GM18511 (cell line): ENCODE data around the gene TRPM4.
"Not testable (repeated sequence)": the region's sequence is repeated elsewhere in the genome, so short reads cannot be mapped to it uniquely, and the experiment has no call there.

ENCODE experiments used
- ATAC-seq: cut with Tn5 transposase; IDR thresholded peaks from one replicate; pipeline ENCODE4 v1.9.1; 2021; ENCODE audit warnings: mild to moderate bottlenecking, moderate library complexity; ENCODE audit not compliant: unreplicated experiment

Gene TRPM4

GRCh38 chr19:49186108-49186507 lies 28.5 kb downstream of the TRPM4 start:
- ATAC-seq: no peak

DNA sequence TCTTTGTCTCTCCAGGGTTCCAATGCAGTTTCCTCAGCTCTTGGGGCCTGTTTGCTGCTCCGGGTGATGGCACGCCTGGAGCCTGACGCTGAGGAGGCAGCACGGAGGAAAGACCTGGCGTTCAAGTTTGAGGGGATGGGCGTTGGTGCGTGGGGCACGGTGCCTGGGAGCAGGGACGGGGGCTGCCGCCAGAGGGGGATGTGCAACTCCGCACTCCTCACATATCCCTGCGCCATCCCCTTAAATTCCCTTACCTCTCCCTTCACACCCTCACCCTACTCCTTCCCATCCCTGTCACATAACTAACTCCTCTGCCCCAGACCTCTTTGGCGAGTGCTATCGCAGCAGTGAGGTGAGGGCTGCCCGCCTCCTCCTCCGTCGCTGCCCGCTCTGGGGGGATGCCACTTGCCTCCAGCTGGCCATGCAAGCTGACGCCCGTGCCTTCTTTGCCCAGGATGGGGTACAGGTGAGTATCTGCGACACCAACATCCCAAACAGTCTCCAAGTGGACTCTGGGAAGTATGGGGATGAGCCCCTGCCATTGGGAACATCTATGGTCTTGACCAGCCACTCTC lies 31.1 kb downstream of the TRPM4 start:
- no peak for ATAC-seq

DNA sequence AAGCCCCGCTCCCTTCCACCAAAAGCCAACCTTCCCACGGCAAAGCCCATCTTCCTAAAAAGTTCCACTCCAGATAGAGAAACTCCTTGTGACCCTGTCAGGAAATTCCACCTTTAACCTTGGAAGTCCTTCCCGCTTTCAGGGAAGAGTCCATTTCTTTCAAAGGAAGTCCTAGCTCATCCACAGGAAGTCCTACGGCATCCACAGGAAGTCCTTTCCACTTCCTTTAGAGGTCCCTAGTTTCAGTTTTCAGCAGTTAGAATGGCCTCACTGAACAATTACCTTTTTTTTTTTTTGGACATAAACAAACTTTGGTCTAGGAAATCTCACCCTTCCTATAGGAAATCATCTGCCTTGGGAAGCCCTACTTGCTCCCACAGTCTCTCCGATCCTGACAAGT lies 31.7 kb downstream of the TRPM4 start:
- ATAC-seq: no peak

DNA sequence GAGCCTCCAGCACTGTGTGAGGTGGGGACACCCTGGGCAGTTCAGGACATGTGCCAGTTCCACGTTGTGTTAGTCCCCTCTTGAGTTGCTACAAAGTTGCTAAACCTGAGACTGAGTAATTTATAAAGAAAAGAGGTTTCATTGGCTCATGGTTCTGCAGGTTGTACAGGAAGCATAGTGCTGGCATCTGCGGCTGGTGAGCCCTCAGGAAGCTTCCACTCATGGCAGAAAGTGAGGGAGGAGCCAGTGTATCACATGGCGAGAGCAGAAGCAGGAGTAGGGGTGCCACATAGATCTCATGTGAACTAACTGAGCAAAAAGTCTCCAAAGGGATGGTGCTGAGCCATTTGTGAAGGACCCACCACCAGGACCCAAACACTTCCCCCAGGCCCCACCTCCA lies 33.2 kb downstream of the TRPM4 start:
- ATAC-seq: no peak

DNA sequence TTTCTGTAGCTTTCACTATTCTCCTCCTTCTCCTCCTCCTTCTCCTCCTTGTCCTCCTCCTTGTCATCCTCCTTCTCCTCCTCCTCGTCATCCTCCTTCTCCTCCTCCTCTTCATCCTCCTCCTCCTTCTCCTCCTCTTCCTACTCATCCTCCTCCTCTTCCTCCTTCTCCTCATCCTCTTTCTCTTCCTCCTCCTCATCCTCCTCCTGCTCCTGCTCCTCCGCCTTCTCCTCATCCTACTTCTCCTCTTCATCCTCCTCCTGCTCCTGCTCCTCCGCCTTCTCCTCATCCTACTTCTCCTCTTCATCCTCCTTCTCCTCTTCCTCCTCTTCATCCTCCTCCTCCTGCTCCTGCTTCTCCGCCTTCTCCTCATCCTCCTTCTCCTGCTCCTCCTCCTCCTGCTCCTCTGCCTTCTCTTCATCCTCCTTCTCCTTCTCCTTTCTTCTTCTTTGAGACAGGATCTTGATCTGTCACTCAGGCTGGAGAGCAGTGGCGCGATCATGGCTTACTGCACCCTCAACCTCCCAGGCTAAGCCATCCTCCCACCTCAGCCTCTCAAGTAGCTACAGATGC lies 36.3 kb downstream of the TRPM4 start:
- ATAC-seq: no peak

GRCh38 chr19:49194408-49194807 lies 36.8 kb downstream of the TRPM4 start:
- no peak for ATAC-seq

- ATAC-seq: no peak
Observed at GRCh38 chr19:49196527-49197240, 39.1 kb downstream of the TRPM4 start.

GRCh38 chr19:49200238-49200862 lies 42.8 kb downstream of the TRPM4 start:
- ATAC-seq: no peak

- ATAC-seq: no peak
Observed at GRCh38 chr19:49201042-49201441, 43.5 kb downstream of the TRPM4 start.

DNA sequence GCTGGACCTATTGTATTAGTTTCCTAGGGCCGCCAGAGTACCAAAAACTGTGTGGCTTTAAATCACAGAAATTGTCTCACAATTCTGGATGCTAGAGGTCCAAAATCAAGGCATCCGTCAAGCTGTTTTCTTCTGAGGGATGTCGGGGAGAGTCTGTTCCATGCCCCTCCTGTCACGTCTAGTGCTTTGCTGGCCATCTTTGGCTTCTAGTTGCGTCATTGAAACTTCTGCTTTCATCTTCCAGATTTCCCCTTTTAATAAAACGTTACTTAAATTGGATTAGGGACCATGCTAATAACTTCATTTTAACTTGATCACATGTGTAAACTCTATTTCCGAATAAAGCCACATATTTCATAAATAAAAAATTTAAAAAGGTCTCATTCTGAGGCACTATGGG lies 47.5 kb downstream of the TRPM4 start:
- no peak for ATAC-seq

DNA sequence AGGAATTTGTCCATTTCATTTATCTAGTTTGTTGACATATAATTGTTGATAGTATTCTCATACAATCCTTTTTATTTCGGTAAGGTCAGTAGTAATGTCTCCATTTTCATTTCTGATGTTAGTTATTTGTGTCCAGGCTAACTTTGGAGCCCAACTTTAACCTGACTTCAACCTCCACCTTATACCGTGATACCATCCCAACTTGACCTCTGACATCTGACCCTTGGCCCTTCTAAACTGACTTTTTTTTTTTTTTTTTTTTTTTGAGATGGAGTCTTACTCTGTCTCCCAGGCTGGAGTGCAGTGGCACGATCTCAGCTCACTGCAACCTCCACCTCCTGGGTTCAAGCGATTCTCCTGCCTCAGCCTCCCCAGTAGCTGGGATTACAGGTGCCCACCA lies 51.9 kb downstream of the TRPM4 start:
- not testable (repeated sequence) for ATAC-seq

DNA sequence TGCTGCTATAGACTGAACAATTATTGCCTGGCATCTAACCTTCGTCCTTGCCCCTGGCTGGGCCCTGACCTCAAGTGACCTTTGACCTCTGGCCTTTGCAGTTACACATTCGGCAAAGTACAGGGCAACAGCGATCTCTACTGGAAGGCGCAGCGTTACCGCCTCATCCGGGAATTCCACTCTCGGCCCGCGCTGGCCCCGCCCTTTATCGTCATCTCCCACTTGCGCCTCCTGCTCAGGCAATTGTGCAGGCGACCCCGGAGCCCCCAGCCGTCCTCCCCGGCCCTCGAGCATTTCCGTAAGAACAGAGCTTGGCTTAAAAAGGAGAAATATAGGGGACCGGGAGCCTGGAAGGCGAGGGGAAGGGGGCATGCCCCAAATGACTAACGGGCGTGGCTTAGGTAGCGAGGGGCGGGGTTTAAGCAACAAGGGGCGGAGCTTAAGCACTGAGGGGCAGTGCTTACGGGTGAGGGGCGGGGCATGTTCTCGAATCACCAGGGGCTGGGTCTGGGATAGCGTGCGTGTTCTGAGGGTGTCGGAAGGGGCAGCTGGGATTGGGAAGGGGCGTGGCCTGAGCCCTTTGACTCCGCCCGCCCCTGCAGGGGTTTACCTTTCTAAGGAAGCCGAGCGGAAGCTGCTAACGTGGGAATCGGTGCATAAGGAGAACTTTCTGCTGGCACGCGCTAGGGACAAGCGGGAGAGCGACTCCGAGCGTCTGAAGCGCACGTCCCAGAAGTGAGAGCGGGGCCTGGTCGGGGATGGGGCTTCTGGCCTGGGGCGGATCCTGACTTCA lies 52.7 kb downstream of the TRPM4 start:
- ATAC-seq: no peak

DNA sequence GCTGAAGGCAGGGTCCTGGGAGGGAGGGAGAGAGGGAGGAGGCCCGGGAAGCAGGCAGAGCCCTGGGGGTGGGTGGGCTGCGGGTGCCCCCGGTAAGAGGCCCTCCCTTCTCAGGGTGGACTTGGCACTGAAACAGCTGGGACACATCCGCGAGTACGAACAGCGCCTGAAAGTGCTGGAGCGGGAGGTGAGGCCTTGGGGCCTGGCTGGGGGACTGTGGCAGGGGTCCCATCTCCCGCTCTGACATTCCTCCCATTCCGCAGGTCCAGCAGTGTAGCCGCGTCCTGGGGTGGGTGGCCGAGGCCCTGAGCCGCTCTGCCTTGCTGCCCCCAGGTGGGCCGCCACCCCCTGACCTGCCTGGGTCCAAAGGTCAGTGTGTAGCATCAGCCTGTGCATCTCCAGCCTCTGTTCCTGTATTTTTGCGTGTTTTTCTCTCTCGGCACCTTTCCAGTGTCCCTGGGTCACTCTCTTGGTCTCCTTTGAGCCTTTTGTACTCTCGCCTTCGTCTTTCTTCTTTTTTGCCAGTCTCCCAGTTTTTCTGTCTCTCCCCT lies 53.4 kb downstream of the TRPM4 start:
- ATAC-seq: no peak

DNA sequence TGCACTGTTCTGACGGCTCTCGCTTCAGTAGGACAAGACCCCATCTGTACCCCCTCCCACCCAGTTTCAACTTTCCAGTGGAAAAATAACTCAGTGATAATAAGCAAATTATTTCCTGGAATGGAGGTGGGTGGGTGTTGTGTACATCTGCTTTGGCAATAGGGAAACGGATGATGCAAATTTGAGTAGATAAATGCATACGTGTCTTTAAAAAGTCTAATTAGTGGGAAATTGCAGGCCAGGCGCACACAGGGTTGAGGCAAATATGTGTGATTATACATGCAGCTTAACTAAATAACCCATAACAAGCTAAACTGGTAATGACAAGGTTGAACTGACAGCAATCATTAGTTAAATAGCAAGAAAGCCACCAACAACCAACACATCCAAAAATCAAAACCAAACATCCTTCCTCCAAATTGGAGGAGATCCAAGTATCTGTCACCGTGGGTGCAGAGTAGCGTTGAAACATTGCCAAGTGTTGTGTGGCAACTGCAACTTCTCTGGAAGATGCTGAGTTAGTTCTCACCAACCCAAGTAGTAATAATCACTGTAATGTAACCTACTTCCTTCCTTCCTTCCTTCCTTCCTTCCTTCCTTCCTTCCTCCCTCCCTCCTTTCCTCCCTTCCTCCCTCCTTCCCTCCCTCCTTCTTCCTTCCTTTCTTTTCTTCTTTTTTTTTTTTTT lies 54.6 kb downstream of the TRPM4 start:
- no peak for ATAC-seq

- no peak for ATAC-seq
Observed at GRCh38 chr19:49213791-49214190, 56.2 kb downstream of the TRPM4 start.

DNA sequence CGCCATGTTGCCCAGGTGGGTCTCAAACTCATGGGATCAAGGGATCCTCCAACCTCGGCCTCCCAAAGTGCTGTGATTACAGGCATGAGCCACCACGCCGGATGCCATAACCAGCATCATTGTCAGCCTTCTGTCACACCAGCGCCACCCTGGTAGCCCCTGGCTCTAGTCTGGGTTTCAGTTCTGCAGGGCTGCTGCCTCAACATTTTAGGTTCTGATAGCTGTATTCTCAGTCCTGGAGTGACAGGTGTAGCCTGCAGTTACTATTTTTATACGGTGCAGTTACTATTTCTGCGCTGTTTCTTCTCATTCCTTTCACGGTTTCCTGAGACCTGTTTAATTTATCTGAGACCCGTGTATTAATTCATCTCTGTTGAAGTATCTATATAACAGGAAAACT lies 57.1 kb downstream of the TRPM4 start:
- no peak for ATAC-seq

GRCh38 chr19:49216071-49216470 lies 58.5 kb downstream of the TRPM4 start:
- ATAC-seq: no peak

DNA sequence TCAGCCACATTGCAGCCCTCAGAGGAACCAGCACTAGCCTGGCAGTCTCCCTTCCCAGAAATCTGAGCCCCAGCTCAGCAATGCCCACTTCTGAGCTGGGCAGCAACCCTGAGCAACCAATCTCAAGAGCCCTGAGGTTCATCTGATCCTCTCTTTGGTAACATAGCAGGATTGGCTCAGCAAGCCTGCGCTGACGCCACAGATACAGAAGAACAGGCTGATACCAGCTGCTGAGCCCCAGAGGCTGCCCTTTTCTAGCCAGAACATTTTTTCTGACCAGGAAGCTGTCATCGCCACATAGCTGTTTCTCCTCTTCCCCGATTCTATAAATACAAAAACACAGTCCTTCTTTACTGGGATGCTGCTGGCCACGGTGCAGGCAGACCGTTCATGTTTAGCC lies 59.8 kb downstream of the TRPM4 start:
- no peak for ATAC-seq

- ATAC-seq: no peak
Observed at GRCh38 chr19:49222011-49222410, 64.4 kb downstream of the TRPM4 start.

- no peak for ATAC-seq
Observed at GRCh38 chr19:49222528-49222927, 64.9 kb downstream of the TRPM4 start.
